IMR-90 (cell line): ENCODE measurements around the gene PPFIBP2.

Experiments used
- CTCF ChIP-seq: conservative IDR thresholded peaks from 2 replicates; pipeline ENCODE4 v1.5.1; 2012; ENCODE audit warnings: mild to moderate bottlenecking, low read depth, low read length, improper control_type of control experiment
- MAFK ChIP-seq: IDR thresholded peaks from 2 replicates; pipeline ENCODE4 v1.6.1; 2012; ENCODE audit warnings: low read depth, low read length, improper control_type of control experiment
- POLR2A ChIP-seq: IDR thresholded peaks from 2 replicates; pipeline ENCODE4 v1.6.1; 2012; ENCODE audit warnings: mild to moderate bottlenecking, low read depth, low read length
- RAD21 ChIP-seq: IDR thresholded peaks from 2 replicates; pipeline ENCODE4 v1.6.1; 2012; ENCODE audit warnings: low read length, improper control_type of control experiment

DNA sequence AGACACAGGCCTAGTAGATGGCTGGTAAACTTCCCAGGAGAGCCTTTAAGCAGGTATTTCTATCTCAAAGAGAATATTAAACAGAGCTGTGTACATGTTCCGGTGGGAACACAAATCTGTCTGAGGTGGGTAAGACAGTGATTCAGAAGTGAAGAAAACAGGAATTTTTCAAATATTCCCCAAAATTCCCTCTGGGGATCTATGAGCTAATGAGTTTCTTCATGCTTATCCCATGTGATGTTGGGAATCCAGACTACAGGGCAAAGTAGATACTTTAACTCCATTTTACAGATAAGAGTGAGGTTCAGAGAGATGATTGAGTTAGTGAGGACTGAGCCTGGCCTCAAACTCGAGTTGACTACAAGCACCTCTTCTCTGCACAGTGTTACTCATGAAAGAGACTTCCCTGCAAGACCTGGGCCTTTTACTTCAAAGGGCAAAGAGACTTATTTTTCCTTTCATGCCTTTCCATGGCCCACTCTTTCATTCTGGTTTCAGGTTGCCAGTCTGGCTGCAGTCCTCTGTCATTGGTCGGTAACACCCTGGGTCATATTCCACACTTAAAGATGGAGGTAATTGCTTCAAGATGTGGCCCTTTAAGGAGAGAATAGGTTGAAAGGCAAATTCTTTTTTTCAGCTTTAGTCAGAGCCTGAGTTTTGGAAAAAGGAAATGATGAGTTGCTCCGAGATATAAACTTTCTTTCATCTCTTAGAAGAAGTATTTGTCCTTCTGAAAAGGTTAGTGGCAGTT is 89.4 kb downstream of the PPFIBP2 start:
- TF ChIP-seq MAFK, result no peak
- no peak for TF ChIP-seq CTCF
- TF ChIP-seq POLR2A, result no peak
- no peak for TF ChIP-seq RAD21
